IPS-11a (cell line): ENCODE measurements around the gene CDK19.

Source experiments
- H3K4me3 ChIP-seq: one replicate; pipeline ENCODE4 v1.5.1; 2013; ENCODE audit warnings: low read depth, low read length, control low read depth

CDK19 gene

DNA sequence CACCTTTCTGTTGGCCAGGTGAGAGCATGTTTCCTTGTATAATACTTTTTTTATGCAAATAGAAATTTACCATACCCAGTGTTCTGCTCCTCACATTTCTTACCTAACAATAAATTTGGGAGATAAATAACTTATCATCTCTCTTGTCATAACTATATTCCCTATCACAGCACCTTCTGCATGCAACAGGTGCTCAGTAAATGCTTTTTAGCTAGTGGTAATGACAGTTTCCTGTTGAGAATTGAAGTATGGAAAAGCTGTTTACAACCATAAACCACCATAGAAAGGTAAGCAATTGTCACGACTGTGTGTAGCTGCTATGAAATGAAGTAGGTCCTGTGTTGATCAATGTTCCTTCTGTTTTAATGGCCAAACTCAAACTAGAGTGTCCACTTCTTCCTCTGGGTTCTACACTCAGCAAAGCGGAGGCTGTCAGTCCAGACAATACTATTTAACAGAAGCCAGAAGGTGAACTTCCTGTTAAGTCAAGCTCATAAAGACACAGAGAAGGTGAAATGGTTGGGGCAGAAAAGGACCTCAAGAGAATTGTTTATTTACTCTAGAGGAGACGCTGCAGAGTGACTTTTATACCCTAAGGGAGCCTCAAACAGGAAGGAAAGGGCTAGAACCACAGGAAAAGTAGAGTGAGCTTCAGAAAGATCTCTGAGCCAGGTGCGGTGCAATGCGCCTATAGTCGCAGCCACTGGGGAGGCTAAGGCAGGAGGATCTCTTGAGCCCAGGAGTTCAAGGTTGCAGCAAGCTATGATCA, 254.8 kb downstream of the CDK19 start:
- H3K4me3 ChIP-seq, result no peak overlapping the region
